AG09319 (cell line): ENCODE results near the gene SERPINI1.
"Not testable (repeated sequence)": the region's sequence is repeated elsewhere in the genome, so short reads cannot be mapped to it uniquely, and the experiment has no call there.

Source experiments
- DNase-seq: peaks from one replicate; pipeline ENCODE4 v3.0.0-alpha.2; 2010; ENCODE audit warnings: low read depth; ENCODE audit errors: extremely low read depth
- TF ChIP-seq, protein P1 (sequence below): IDR thresholded peaks from 2 replicates; pipeline ENCODE4 v1.5.1; 2011; ENCODE audit warnings: low read depth, mild to moderate bottlenecking, inconsistent platforms, low read length, moderate library complexity

The SERPINI1 gene

DNA sequence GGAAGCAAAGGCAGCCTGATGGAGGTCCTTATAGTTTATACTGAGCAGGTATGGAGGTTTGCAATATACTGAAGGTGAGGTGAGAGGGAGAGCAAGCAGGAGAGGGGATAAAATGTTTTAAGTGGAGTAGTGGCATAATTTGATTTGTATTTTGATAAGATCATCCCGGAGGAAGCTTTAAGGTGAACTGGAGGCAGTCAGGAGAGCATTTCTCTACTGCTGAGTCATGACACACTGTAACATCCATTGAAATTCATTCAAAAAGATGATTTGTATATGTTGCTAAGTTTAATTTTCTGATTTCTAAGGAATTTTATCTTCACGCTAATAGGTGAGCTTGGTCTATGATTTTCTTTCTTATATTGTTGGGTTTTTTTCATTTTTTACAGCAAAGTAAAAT, 81.4 kb downstream of the SERPINI1 start:
- DNase-seq: no peak
- TF ChIP-seq, protein P1, sequence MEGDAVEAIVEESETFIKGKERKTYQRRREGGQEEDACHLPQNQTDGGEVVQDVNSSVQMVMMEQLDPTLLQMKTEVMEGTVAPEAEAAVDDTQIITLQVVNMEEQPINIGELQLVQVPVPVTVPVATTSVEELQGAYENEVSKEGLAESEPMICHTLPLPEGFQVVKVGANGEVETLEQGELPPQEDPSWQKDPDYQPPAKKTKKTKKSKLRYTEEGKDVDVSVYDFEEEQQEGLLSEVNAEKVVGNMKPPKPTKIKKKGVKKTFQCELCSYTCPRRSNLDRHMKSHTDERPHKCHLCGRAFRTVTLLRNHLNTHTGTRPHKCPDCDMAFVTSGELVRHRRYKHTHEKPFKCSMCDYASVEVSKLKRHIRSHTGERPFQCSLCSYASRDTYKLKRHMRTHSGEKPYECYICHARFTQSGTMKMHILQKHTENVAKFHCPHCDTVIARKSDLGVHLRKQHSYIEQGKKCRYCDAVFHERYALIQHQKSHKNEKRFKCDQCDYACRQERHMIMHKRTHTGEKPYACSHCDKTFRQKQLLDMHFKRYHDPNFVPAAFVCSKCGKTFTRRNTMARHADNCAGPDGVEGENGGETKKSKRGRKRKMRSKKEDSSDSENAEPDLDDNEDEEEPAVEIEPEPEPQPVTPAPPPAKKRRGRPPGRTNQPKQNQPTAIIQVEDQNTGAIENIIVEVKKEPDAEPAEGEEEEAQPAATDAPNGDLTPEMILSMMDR: no peak

GRCh38 chr3:167820102-167820865, 84.8 kb downstream of the SERPINI1 start:
- no peak for DNase-seq
- TF ChIP-seq, protein P1: no peak

GRCh38 chr3:167821248-167821805, 85.8 kb downstream of the SERPINI1 start:
- DNase-seq: no peak
- TF ChIP-seq, protein P1: no peak

DNA sequence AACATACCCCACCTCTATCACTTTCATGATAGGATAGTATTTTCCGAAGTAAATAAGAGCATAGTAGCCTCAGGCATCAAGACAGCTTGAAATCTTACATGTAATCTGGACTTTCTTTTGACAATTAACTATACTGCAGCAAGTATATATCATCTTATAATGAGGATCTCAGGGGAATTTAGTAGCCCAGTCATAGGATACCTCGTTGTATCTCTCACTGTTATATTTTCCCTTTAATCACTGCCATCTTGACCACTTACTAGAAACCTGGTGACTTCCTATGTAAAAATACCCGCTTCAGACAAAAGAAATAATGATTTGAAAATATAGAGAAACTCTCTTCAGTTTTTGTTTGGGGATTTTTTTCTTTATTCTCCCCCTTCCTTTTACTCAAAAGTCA, 88.2 kb downstream of the SERPINI1 start:
- TF ChIP-seq, protein P1: no peak
- no peak for DNase-seq

DNA sequence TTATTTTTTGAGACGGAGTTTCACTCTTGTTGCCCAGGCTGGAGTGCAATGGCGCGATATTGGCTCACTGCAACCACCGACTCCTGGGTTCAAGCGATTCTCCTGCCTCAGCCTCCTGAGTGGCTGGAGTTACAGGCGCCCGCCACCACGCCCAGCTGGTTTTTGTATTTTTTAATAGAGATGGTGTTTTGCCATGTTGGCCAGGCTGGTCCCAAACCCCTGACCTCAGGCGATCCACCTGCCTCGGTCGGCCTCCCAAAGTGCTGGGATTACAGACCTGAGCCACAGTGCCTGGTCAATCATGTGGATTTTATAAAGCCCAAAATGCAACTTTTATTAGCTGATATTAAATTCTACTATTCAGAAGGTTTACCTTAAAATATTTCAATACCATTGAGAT, 92.1 kb downstream of the SERPINI1 start:
- DNase-seq: not testable (repeated sequence)

- no peak for DNase-seq
- TF ChIP-seq, protein P1: no peak
Observed at GRCh38 chr3:167829071-167829470, 93.5 kb downstream of the SERPINI1 start.

- TF ChIP-seq, protein P1: no peak
- DNase-seq: no peak
Observed at GRCh38 chr3:167830007-167830406, 94.5 kb downstream of the SERPINI1 start.

GRCh38 chr3:167835359-167835758, 99.8 kb downstream of the SERPINI1 start:
- TF ChIP-seq, protein P1: no peak
- no peak for DNase-seq
